Measurements from ENCODE around the gene HDAC4. TPM values are rescaled to one million over a fixed set of nuclear protein-coding genes. Genes with fewer than 3 reads are reported as not detected.

Gene HDAC4
- total and polyA plus RNA-seq, 2 experiments from 2014 or later, result 8.1 to 41.8 TPM

DNA sequence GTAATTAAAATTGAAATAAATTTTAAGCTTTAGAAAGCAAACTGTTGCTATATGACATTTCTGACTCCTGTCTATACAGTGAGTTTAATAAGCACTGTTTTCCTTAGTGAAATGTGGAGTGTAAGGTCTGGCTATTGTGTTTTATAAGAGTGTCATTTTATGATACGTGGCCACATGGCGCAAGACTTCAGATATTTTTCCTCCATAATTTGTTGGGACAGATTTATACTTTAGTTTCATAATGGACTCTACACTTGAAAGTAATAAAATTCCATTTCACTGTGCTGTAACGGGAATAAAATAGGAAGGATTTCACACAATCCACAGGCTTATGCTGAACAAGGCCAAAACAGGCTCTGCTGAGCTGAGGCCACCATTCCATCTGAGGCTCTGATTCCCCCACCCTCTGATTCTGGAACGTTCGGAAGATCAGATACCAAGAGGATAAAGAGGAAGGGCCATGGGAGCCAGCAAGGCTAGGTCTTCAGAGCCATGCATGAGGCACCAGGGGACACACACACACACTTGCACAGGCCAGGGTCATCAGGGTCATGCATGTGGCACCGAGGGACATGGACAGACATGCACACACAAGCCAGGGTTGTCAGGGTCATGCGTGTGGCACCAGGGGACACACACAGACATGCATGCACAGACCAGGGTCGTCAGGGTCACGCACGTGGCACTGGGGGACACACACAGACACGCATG lies 35.6 kb downstream of the HDAC4 start:
- Histone ChIP-seq H3K4me2 (no peak overlapping the region), H3K27me3 (ENCODE audit: insufficient read depth) (no peaks in the 10 kb centered on the region), H3F3A (replicated peaks; ENCODE audit: low read depth) (no peaks in the 10 kb centered on the region), H3K9me2 (ENCODE audit: insufficient read depth) (no peaks in the 10 kb centered on the region), H4K20me1 (replicated peaks; ENCODE audit: insufficient read depth) (peaks cover 34% of the 10 kb centered on the region), H3K4me3 (no peak overlapping the region), H2AFZ (no peak overlapping the region), H3K36me3 (ENCODE audit: insufficient read depth) (no peaks in the 10 kb centered on the region), H3K4me1 (ENCODE audit: insufficient read depth) (peaks cover 12% of the 10 kb centered on the region), H3K27ac (ENCODE audit: low read depth) (no peak overlapping the region), H3K79me2 (replicated peaks; ENCODE audit: insufficient read depth) (peaks cover 88% of the 10 kb centered on the region)
- peak overlapping the region; percentile 74; the same call in 1 of the 2 replicates for H3K27ac Mint-ChIP-seq
- no peaks in the 10 kb centered on the region for H3K9me3 Mint-ChIP-seq
- H3K4me1 Mint-ChIP-seq, result peaks cover 21% of the 10 kb centered on the region
- peaks cover 9% of the 10 kb centered on the region for H3K27me3 Mint-ChIP-seq (ENCODE audit: insufficient read depth, low read depth, poor library complexity)
- H3K4me3 Mint-ChIP-seq, result no peak overlapping the region
- no peaks in the 10 kb centered on the region; the same call in 2 of the 3 replicates for H3K36me3 Mint-ChIP-seq (ENCODE audit: low read depth)
- no peak for DNase-seq (ENCODE audit: low spot score)
- ATAC-seq, result no peak
- TF ChIP-seq POLR2AphosphoS5 (IDR thresholded peaks at IDR 0.05; ENCODE audit: low read depth) (no peak), ZNF462 (CRISPR knock-in tag; IDR thresholded peaks at IDR 0.05) (no peak), CREB1 (CRISPR knock-in tag; IDR thresholded peaks at IDR 0.05; ENCODE audit: low read depth) (no peak), NANOG (IDR thresholded peaks at IDR 0.05; ENCODE audit: borderline replicate concordance) (no peak), REST (IDR thresholded peaks at IDR 0.05; ENCODE audit: unreplicated experiment) (no peak), EZH2 (IDR thresholded peaks at IDR 0.05; ENCODE audit: low read depth, unreplicated experiment) (no peak), EZH2phosphoT487 (IDR thresholded peaks at IDR 0.05; ENCODE audit: unreplicated experiment) (no peak), ZNF331 (CRISPR knock-in tag; IDR thresholded peaks at IDR 0.05; ENCODE audit: low read depth) (no peak), CTCF (conservative IDR thresholded peaks at IDR 0.05; ENCODE audit: low read depth in 2 of 2) (no peak), JUNB (IDR thresholded peaks at IDR 0.05; ENCODE audit: unreplicated experiment) (no peak), ZNF114 (CRISPR knock-in tag; IDR thresholded peaks at IDR 0.05) (no peak)

Data from GM23338 (cell line).